CD4-positive, alpha-beta T cell treated with Interleukin-1 beta for 1 hour (primary cell): ENCODE results near the gene PCDH1.
A peak's percentile ranks its signal among the peaks of the same experiment; 100 is the strongest.

Experiments used
- DNase-seq, 2 donors: peaks; one replicate each; pipeline ENCODE4 v3.0.0-alpha.2; 2020 to 2022

PCDH1 gene

DNA sequence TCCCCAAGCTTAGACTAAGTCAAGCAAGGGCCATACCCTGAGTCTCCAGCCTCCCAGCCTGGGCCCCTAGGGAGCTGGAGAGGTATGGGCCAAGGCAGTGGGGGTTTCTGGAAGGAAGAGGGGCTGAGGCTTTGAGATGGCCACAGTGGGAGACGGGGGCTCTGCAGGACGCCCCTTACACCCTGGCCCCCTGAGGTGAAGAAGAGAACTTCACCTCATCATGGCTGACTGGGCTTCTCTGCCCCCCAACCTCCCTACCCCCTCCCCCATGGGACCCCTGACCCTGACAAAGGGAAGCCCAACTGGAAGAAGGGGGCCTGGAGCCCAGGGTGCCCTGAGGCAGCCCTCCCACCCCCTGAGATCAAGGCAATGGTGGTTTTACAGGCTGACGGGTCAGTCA, 25.8 kb downstream of the PCDH1 start:
- DNase-seq = no peak

DNA sequence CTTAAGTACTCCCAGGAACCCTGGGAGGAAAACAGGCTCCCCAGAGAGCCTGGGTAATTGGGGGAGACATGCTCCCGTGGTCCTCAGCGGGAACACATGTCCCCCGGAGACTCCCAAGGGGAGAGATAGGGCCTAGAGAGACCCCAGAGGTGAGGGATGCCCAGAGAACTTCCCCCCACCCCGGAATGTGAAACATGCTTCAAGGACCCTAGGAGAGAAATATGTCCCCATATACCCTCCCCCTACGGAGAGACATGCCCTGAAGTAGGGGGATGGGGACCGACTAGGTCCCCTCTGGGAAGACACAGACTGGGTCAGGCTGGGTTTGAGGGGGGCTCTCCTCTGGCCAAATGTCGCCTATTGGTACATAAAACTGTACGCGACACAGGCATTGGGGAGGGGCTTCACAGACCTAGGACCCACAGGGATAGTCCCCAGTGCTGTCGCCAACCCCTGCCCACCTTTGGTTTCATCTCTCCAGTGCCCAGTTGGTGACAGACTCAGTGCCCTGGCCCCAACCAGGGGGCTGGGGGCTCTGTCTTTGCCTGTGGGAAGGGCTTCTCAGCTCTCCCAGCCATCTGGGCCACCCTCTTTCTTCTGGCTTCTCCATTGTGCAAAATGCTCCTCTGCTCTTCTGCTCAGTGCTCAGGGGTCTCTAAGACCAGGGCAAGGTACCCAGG, 26.9 kb downstream of the PCDH1 start:
- DNase-seq = no peak

DNA sequence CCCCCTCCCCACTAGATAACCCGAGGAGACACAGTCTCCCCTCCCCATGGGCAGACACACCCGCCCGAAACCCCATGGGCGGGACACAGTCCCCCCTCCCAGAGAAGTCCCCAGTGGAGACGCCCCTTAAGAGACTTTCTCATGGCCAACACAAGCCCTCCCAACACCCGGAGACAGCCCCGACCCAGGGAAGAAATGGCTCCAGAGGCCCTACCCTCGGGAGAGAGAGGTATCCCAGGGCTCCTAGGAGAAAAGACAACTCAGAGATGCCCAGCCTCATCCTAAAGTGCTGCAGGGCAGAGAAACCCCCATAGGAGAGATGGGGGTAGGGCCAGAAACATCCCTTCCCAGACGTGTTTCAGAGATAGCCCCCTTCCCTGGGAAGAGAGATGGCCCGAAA, 27.4 kb downstream of the PCDH1 start:
- no peak for DNase-seq

DNA sequence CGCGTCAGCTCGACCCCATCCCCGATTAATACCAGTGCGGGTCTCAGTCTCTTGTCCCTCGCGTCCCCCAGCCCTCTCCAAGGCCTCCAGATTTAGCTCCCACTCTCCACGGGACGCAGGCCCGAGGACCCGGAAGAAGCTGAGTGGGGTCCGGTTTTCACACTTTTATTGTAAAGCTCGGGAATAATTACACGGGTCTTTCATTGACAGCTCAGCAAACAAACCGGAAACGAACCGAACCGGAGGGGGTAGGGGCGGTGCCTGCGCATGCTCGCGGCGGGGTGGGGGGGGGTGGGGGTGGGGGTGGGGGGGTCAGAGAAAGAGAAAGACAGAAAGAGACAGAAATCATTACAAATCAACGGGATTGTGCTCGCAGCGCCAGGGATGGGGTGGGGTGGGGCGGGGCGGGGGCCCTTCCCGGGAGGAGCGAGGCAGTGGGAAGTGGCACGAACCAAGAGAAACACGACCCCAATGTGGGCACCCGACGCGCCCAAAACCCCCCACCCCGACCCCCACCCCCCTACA, 27.9 kb downstream of the PCDH1 start:
- DNase-seq = peak; percentile 15 to 49

DNA sequence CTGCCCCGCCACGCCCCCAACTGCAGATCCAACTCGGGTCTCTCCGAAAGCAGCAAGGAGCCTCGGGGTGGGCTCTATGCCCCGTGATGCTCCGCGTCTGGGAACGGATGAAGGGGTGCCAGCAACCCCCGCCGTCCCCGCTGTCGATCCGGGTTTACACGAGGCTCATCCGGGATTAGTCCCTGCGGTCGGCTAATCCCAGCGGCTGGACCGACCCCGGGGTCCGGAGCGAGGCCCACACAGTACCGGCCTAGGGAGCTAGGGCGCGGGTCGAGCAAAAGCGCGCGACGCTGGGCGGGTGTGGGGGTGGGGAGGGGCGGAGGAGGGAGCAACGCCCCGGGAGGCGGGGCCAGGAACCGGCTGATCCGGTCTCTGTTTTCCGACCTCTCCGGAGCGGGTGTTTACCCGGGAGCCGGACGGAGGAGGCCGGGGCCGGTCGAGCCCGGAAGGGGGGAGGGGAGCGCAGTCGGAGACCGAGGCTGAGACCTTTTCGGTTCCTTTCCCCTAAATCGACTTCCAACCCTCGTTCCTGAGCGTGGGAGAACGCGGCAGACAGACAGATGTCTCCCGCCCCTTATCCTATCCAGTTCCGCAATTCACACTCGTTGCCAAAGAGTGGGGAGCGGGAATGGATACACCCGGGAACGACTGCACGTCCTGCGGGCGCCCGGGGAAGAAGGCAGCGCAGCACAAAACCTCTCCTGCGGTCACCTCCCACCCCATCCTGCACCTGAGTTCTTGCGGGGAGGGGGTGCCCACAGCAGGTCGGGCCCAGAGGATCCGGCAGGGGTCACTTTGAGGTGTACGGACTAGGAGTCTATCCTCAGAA, 28.6 kb downstream of the PCDH1 start:
- peak; percentile 67 to 71 for DNase-seq

DNA sequence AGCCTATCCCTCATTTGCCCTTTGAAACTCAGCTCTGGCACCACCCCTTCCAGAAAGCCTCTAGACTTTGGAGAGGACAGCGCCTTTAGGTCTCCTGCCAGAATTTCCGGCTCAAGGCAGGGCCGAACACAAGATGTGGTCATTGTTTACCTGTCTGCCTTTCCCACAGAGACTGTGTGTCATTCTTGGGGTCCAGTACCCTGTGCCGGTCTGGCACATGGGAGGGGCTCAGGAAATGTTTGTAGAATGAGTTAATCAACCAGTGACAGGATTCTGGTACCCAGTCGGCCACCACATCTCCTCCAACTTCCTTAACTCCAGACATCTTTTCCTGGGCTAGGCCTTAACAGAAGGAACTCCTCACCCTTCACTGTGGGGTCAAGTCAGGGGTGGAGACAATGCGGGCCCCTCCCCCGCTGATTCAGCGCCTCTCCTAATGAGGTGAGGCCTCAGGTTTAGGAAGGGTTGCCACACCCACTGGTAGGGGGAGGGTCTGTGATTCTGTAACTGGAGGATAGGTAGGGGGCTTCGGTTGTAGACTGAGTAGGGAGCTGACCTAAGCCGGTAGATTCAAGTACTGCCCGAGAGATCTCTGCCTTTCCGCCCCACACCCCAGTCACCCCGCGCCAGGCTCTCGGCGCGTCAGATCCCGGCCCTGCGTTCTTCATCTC, 29.3 kb downstream of the PCDH1 start:
- peak in 1 of 2 donors; percentile 28 for DNase-seq

DNA sequence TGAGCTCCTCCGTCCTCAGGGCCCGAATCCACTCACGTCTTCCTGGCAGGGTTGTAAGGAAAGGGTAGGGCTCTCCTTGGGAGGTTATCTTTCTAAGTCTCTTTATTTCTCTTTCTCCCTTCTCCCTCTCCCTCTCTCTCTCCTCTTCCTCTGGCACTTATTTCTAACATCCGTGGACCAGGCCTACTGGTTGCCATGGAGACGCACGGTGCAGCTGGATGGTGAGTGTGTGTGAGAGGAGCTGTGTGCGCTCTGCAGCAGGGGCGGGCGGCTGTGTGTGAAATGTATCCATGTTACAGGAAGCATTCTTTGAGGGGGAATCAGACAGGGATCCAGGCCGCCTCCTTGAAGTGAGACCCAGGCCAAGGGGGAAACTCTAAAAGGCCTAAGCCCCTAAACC, 32.2 kb downstream of the PCDH1 start:
- DNase-seq = no peak

DNA sequence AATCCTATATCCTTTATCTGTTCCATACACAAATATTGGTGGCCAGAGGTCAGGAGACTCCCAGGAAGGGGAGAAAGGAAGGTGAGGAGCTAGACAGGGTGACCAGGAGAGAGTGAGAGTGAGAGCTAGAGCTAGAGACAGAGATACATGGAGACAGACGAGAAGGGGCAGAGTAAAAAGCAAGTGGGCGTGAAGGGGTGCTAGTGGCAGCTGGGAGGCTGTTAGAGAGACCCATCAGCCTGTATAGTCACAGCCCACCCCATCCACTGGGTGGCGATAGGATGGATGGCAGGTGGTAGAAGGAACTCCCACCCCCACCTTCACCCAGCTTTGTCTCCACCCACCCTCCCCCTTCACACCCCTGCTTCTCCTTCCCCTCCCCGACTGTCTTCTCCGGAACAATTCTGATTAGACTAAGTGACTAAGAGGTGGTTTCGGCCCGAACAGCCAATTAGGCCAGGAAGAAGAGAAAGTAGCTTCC, 32.8 kb downstream of the PCDH1 start:
- DNase-seq = peak; percentile 19 to 20

DNA sequence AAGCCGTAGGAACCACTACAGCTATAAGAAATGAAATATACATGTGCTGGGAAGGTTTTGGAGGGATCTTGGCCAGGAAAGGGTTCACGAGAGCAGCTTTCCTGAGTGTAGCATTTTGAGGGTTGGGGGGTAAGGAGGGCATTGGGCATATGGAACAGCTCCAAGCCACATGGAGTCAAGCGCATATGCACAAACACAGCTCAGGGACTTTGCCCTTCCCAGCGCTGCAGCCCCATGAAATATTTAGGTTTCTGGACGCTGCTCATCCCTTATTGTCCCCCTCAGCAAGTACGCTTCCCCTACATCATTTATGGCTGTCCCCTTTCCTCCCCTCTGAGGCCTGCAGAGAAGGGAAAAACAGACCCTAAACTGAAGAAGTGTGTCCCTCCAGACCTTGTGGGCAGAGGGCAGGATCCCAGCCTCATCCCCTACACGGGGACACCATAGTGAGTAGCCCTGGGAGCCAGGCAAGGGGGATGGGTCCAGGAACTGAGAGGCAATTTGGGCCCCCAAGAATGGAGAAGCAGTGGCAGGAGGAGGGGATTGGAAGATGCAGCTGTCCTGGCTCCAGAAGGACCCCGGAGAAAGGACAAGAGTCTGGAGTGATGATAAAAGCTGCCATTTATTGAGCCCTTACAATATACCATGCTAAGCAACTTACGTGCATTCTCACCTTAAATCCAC, 33.7 kb downstream of the PCDH1 start:
- no peak for DNase-seq

DNA sequence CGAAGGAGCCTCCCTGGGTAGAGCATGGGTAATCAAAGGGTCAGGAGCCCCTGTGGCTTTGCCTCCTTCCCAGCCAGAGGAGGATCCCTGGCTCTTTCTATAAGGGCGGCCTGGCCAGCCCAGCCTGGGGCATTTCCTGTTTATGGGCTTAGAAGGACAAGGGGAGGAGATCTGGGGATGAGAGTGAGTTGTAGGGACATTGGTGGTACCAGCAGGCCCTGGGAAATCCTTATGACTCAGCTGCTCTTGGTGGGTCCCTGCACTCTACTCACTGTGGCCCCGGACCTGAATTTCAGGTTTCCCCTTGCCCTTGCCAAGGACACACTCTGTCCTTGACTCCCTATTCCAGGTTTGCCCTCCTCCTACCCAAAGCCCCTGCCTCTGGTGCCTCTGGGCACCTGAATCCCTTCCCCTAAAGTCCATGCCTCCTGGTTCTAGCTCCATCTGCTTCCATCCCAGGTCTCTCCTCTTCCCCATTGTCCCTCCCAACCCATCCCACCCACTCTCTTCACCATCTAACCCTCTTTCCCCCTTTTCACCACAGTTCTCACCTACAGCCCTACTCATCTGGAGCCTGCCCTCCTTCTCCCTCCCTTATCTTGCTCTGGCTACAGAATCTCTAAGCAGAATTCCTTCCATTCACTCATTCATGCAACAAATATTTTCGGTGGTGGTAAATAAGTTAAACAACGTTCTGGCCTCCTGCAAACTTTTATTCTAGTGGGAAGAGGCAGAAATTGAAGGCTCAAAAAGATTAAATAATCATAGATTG, 34.9 kb downstream of the PCDH1 start:
- no peak for DNase-seq

DNA sequence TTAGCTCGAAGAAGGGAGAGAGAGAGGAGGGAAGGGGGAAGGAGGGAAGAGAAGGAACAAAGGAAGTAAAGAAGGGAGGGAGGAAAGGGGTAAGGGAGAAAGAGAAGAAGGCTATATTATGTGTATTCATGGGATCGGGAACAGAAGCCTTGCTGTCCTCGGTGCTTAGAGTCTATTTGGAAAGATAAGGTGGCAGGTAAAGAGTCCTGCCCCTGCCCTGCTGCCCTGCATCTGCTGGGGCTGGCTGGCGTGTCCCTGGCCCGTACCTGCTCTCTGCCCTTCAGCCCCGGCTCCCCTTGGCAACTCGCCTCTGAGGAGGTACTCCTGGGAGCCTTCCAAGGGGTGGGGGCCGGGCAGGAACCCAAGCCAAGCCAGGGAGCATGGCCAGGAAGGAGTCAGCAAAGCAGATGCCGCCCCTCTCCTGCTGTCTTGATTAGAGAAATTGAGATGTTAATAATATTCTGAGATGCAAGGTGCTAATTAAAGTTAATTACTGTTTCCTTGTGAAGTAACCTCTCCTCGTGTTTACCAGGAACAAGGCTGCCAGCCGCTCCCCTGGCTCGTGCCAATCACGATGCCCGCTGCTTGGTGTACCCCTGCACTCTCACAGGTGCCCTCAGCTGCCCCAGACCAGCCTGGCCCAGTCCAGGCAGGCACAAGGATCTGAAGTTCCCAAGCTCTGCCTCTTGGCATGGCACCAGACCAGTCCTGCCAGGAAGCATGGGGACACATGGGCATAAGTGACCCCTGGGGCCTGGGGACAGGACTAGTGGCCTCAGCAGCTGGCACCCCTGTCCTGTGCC, 36.6 kb downstream of the PCDH1 start:
- no peak for DNase-seq

DNA sequence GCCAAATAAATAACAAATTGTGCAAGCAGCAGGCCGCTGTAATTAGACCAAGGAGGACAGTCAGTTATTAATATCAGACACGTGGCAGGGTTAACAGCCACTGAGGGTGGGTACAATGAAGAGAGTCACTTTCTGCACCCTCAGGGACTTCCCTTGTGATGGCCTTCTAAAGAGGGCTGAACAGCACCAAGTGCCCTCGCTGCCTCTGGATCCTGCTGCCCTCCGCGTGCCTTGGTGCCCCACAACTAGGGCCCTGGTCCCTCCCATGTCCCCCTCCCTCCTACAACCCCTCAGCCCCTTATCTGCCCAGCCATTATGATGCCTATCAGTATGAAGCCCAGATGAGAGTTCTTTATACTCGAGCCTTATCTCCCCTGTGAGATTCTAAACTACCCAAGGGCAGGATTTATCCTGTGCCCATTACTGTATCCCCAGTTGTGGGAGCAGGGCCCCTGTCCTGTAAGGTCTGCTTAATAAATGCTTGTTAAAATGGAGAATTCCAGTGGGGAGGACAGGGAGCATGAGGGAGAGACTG, 37.3 kb downstream of the PCDH1 start:
- DNase-seq = no peak

DNA sequence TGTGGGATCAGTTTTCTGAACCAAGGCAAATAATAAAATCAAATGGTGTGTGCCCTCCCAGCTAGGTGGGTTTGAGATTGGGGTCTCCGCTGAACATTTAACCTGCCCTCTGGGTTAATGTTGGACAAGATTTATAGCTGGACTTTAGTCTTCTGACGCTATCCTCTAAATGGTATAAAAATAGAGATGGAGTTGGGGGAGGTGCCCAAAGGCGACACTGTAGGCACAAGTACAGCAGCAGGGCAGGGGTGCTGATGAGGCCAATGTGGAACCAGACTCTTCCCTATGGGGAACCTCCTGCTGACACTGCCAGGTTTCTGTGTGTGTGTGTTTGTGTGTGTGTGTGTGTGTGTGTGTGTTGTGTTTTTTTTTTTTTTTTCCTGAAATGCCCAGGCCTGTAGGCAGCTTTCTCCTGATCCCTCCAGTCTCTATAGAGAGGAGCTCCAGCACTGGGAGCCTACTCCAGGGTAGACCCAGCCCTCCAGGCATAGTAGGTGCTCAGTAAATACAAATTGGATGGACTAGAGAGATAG, 37.9 kb downstream of the PCDH1 start:
- no peak for DNase-seq

DNA sequence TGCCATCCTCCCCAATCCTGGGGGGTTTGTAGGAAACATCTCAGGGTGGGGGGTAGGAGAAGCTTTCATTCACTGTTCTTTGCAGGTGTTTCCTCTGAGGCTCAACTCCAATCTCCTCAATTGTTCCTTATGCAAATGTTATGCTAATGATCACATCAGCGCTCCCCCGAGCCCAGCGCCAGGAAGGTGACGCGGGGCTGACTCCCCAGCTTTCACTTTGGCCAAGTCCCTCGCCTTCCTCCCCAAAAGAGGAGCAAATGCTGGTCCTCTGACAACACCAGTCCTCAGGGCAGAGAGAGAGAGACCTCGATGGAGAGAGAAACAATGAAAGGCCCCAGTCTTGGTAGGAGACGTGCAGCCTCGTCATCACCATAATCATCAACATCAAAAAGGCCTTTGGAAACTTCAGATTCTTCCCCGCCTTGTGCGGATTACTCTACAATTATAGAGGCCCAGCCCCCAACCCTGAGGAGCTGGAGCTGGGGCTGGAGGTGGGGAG, 39.1 kb downstream of the PCDH1 start:
- no peak for DNase-seq

DNA sequence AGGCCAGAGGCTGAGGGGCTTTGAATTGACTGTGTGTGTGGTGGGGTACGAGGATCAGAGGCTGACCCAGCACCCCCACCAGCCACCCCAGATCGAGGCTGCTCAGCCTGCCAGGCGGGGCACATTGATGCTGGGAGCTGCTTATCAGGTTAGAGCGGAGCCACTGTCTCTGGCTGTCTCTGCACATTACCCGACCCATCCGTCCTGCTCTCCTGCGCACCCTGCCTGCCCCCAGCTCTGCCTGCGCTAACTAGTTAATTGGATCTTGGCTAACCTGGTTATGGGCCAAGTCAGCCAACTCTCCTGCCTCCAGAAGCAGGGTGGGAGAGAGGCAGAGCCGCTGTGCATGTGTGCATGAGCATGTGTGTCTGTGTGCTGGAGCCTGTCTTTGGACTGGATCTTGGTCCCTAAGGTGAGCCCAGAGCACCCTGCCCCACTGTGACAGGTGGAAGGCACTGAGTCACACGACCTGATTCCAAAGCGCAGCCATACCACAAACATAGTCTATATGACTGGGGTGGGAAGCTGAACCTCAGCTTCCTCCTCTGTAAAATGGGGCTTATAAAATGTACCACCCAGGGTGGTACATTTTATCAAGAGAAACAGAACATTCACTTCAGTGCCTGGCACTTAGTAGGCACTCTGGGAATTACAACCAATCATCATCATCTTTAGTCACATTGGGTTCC, 39.7 kb downstream of the PCDH1 start:
- DNase-seq = no peak

DNA sequence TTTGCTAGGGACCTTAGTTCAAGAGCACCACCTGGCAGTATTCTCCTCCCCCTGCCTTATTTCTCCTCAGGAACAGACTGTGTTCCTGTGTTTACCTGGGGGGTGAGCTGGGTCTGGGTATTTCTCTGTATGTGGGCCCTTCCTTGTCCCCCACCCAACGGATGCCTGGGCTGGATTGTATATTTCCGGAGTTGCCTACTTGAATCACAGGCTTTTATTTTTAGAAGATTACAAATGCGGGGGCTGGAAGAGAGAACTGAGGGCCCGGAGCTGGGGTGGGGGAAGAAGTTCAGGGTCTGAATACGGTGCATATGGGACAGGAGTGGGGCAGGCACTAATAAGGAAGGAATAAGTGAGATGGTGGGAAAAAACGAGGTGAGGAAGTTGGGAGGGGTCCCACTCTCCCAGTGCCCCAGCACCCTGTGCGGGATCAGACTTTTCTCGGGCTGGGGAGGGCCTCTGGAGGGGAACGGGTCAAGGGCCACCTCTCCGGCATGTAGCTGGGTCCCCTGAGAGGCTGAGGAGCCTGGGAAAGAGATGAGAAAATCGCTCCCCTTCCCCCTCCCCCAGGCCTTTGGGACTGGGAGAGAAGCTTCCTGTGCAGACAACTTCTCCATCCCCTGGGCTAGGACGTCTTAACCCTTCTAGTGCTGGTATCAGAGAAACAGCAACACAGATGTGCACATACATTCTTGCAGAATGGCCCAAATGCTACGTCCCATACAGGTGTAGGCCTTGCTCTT, 42.1 kb downstream of the PCDH1 start:
- no peak for DNase-seq

DNA sequence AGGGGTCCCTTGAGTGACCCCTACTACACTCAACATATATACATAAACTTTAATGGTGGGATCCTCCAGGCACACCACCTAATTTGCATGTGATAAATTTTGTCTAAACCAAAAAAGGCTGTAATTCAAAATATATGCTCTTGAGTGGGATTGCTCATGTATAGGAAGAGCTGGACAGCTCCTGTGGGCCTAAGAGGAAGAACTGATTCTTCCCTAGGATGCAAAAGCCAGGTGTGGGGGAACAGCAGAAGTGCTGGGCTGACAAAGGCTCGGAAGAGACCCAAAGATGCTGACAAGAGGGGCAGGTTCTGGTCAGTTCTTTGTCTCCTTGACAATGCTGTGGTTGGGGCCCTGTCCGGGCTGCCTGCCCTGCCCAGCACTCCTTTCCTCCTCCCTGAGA, 43.9 kb downstream of the PCDH1 start:
- no peak for DNase-seq

DNA sequence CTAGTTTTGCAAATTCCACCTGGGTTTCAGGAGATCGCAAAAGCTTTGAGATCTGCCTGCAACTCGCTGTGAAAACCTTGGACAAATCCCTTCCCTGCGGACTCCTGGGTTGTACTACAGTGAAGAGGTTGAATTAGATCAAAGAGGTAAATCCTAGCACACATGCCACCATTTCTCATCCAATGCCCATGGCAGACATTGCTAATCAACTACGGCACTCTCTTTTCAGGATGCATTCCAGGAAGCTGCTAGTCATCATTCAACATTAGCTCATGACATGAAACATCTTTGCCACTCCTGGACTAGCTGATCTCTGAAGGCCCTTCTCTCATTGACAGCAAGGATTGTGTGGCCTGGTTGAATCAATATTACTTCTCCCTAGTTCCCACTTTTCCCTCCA, 46.1 kb downstream of the PCDH1 start:
- DNase-seq = no peak

DNA sequence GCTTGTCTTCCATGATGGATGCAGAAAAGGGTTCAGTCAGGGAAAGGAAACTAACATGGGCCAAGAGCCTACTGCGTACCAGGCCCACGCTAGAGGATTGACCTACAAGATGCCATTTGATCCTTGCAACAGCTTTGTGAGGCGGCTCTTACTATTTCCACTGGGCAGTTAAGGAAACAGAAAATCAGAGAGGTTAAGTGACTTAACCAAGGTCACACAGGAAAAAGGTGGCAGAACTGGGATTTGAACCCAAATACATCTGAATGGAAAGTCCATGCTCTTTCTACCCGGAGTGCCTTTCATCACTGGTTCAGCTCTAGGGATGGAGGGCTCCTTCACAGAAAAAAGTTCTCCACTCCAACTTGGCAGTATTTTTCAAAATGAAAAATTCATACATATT, 50.0 kb downstream of the PCDH1 start:
- DNase-seq = no peak
